Mesenchymal stem cell (in vitro differentiated cells and primary cell): ENCODE measurements around the gene FSTL4.

Experiments
- DNase-seq: peaks from one replicate; pipeline ENCODE4 v3.0.0-alpha.2; 2013
- H2AFZ ChIP-seq: one replicate; pipeline ENCODE4 v1.6.1; 2013; ENCODE audit warnings: low read depth, mild to moderate bottlenecking, control low read depth, inconsistent platforms, low read length, moderate library complexity
- H2AK5ac ChIP-seq: 2 replicates; pipeline ENCODE4 v1.6.1; 2013; ENCODE audit warnings: low read length, moderate library complexity, mild to moderate bottlenecking, inconsistent platforms; ENCODE audit not compliant: severe bottlenecking
- H2BK120ac ChIP-seq: one replicate; pipeline ENCODE4 v1.6.1; 2013; ENCODE audit warnings: low read depth, mild to moderate bottlenecking, inconsistent platforms, low read length, moderate library complexity
- H2BK12ac ChIP-seq, 2 experiments: one replicate each; pipeline ENCODE4 v1.6.1; 2013; ENCODE audit warnings: inconsistent platforms in 2 of 2, low read length in 2 of 2, mild to moderate bottlenecking in 2 of 2, moderate library complexity in 2 of 2, control low read depth in 1 of 2
- H2BK15ac ChIP-seq: one replicate; pipeline ENCODE4 v1.6.1; 2013; ENCODE audit warnings: mild to moderate bottlenecking, low read depth, inconsistent platforms; ENCODE audit not compliant: poor library complexity, severe bottlenecking
- H2BK5ac ChIP-seq: 2 replicates; pipeline ENCODE4 v1.6.1; 2013; ENCODE audit warnings: low read depth, mild to moderate bottlenecking, low read length, control low read depth, inconsistent platforms; ENCODE audit not compliant: poor library complexity, severe bottlenecking
- H3K14ac ChIP-seq, 2 experiments: one replicate each; pipeline ENCODE4 v1.6.1; 2013; ENCODE audit warnings: inconsistent platforms in 2 of 2, low read length in 2 of 2, control low read depth in 1 of 2, mild to moderate bottlenecking in 1 of 2, moderate library complexity in 1 of 2
- H3K18ac ChIP-seq, 2 experiments: one replicate each; pipeline ENCODE4 v1.6.1; 2013; ENCODE audit warnings: inconsistent platforms in 2 of 2, low read length in 2 of 2, control low read depth in 1 of 2, low read depth in 1 of 2, mild to moderate bottlenecking in 1 of 2
- H3K23ac ChIP-seq, 2 experiments: one replicate each; pipeline ENCODE4 v1.6.1; 2013; ENCODE audit warnings: inconsistent platforms in 2 of 2, low read length in 2 of 2, mild to moderate bottlenecking in 2 of 2, moderate library complexity in 2 of 2, control low read depth in 1 of 2
- H3K27ac ChIP-seq: 2 replicates; pipeline ENCODE4 v1.5.1; 2013; ENCODE audit warnings: mild to moderate bottlenecking, moderate library complexity, low read length, control low read depth, inconsistent platforms; ENCODE audit not compliant: poor library complexity, severe bottlenecking
- H3K27me3 ChIP-seq, 2 experiments: 2 replicates each; pipeline versions ENCODE4 v1.6.1 to v1.7.0; 2013; ENCODE audit warnings: low read length in 2 of 2, mild to moderate bottlenecking in 2 of 2, moderate library complexity in 2 of 2, control low read depth in 1 of 2, inconsistent platforms in 1 of 2; ENCODE audit not compliant: control insufficient read depth in 1 of 2, insufficient read depth in 1 of 2
- H3K36me3 ChIP-seq, 2 experiments: 2 replicates each; pipeline versions ENCODE4 v1.6.1 to v1.7.0; 2013; ENCODE audit warnings: low read length in 2 of 2, control low read depth in 1 of 2, inconsistent platforms in 1 of 2, low read depth in 1 of 2, mild to moderate bottlenecking in 1 of 2; ENCODE audit not compliant: insufficient read depth in 2 of 2, control insufficient read depth in 1 of 2
- H3K4ac ChIP-seq, 2 experiments: one replicate each; pipeline ENCODE4 v1.6.1; 2013; ENCODE audit warnings: inconsistent platforms in 2 of 2, low read length in 2 of 2, mild to moderate bottlenecking in 2 of 2, moderate library complexity in 2 of 2, control low read depth in 1 of 2, low read depth in 1 of 2
- H3K4me1 ChIP-seq: 2 replicates; pipeline ENCODE4 v1.6.1; 2013; ENCODE audit warnings: low read depth, low read length, control low read depth; ENCODE audit not compliant: control insufficient read depth, insufficient read depth
- H3K4me2 ChIP-seq: 2 replicates; pipeline ENCODE4 v1.6.1; 2013; ENCODE audit warnings: low read length, mild to moderate bottlenecking, inconsistent platforms; ENCODE audit not compliant: poor library complexity, severe bottlenecking
- H3K4me3 ChIP-seq, 2 experiments: 2 replicates each; pipeline versions ENCODE4 v1.5.1 to v1.7.0; 2013; ENCODE audit warnings: low read length in 2 of 2, mild to moderate bottlenecking in 2 of 2, control low read depth in 1 of 2, low read depth in 1 of 2; ENCODE audit not compliant: insufficient read depth in 1 of 2
- H3K79me1 ChIP-seq: replicated peaks from 2 replicates; pipeline ENCODE4 v1.6.1; 2013; ENCODE audit warnings: mild to moderate bottlenecking, control low read depth, low read length, inconsistent platforms; ENCODE audit not compliant: poor library complexity, severe bottlenecking
- H3K9ac ChIP-seq: 2 replicates; pipeline ENCODE4 v1.7.0; 2013; ENCODE audit warnings: mild to moderate bottlenecking, low read length, moderate library complexity
- H3K9me3 ChIP-seq: 2 replicates; pipeline ENCODE4 v1.7.0; 2013; ENCODE audit warnings: mild to moderate bottlenecking, low read length; ENCODE audit not compliant: control insufficient read depth
- H4K8ac ChIP-seq: one replicate; pipeline ENCODE4 v1.6.1; 2013; ENCODE audit warnings: inconsistent platforms, mild to moderate bottlenecking, low read length, moderate library complexity
- H4K91ac ChIP-seq: one replicate; pipeline ENCODE4 v1.6.1; 2013; ENCODE audit warnings: mild to moderate bottlenecking, low read length, inconsistent platforms
- WGBS: methylation state at CpG from one replicate; pipeline ENCODE4 v1.1.7; 2013; ENCODE audit warnings: mixed read lengths; 5-methylcytosine and 5-hydroxymethylcytosine counted together

Gene FSTL4

DNA sequence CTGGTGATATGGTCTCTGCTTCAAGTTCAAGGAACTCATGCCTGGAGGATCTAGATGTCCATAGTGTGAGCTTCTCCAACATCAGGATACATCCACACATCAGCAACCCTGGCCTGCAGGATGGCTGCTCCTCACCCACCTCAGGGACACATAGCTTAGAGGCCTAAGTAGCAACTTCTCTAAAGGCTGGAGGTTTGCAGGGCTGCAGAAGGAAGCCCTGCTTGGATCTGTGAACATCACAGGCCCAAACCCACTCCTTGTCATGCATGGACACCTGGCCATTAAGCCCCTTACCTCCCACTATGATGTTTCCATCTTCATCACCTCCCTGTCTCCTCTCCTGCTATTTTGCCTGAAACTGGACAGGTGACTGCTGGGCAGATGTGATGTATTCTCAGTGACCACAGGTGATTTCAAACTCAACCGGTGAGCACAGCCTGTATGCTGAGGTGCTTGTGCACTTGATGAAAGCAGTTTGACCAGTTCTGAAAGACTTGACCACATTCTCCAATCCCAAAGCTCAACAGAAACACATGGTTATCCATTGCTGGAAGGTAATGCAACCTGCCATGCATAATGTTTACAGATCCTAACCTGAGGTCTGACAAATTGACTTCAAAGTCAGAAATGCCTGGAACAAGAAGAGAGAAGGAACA, 205.2 kb downstream of the FSTL4 start:
- H3K27me3 ChIP-seq = peaks cover 10 to 59% of the 10 kb centered on the region in 2 experiments
- H3K79me1 ChIP-seq = no peaks in the 10 kb centered on the region
- H3K4me1 ChIP-seq = no peaks in the 10 kb centered on the region
- H2BK12ac ChIP-seq = no peak overlapping the region
- no peak for DNase-seq
- no peak overlapping the region for H3K4ac ChIP-seq
- H2BK120ac ChIP-seq = no peak overlapping the region
- no peak overlapping the region for H2BK15ac ChIP-seq
- H3K4me3 ChIP-seq = no peak overlapping the region
- H2BK5ac ChIP-seq = no peak overlapping the region
- no peak overlapping the region for H3K23ac ChIP-seq
- no peaks in the 10 kb centered on the region for H3K36me3 ChIP-seq
- no peaks in the 10 kb centered on the region for H3K9me3 ChIP-seq
- H4K8ac ChIP-seq = no peak overlapping the region
- no peak overlapping the region for H3K9ac ChIP-seq
- no peak overlapping the region for H4K91ac ChIP-seq
- H2AK5ac ChIP-seq = no peak overlapping the region
- H2AFZ ChIP-seq = no peak overlapping the region
- no peak overlapping the region for H3K4me2 ChIP-seq
- no peak overlapping the region for H3K14ac ChIP-seq
- no peak overlapping the region for H3K18ac ChIP-seq
- no peak overlapping the region for H3K27ac ChIP-seq
- WGBS = 79% methylated on average over 1 of the region's 1 CpG

DNA sequence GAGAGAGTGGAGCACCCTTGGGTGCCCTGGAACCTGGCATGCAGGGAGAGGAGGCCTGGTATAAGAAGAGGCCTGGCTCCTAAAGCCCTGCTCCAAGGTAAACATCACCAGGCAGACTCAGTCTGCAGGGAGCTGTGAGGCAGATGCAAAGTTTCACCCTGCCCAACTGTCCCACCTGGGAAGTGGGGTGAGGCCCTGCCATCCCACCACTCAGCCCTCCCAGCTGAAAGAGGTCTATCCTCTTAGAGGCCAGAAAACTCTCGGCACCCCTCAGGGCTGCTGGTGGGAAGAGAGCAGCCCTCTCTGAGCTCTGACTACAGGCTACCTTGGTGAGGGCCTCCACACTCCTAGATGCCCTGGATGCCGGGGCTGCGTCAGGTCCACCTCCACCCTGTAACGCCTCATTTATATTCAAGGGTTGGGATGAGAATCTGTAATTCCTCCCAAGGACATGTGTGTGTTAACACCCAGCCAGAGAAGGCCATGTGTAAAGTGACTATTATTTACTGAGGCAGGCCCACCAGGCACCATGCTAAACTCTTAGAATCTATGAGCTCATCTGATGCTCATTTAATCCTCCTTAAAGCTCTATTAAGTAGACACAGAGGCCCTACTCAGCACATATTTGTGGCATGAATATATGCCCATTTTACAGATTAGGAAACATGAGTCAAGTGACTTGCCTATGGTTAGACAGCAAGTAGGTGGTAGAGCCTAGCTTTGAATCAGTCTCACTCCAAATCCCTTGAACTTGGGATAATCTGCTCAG, 205.9 kb downstream of the FSTL4 start:
- H2AFZ ChIP-seq = no peak overlapping the region
- no peak overlapping the region for H3K9ac ChIP-seq
- no peaks in the 10 kb centered on the region for H3K36me3 ChIP-seq
- H3K4ac ChIP-seq = no peak overlapping the region
- no peak overlapping the region for H2BK5ac ChIP-seq
- no peak overlapping the region for H2AK5ac ChIP-seq
- no peak overlapping the region for H3K4me3 ChIP-seq
- H3K14ac ChIP-seq = no peak overlapping the region
- H3K79me1 ChIP-seq = no peaks in the 10 kb centered on the region
- no peak overlapping the region for H4K91ac ChIP-seq
- H3K4me2 ChIP-seq = no peak overlapping the region
- H2BK15ac ChIP-seq = no peak overlapping the region
- no peaks in the 10 kb centered on the region for H3K9me3 ChIP-seq
- peaks cover 11 to 65% of the 10 kb centered on the region in 2 experiments for H3K27me3 ChIP-seq
- DNase-seq = no peak
- WGBS = 94% methylated on average over 3 of the region's 4 CpGs
- H4K8ac ChIP-seq = no peak overlapping the region
- no peak overlapping the region for H3K23ac ChIP-seq
- no peak overlapping the region for H2BK12ac ChIP-seq
- H2BK120ac ChIP-seq = no peak overlapping the region
- no peak overlapping the region for H3K18ac ChIP-seq
- no peak overlapping the region for H3K27ac ChIP-seq
- H3K4me1 ChIP-seq = no peaks in the 10 kb centered on the region

DNA sequence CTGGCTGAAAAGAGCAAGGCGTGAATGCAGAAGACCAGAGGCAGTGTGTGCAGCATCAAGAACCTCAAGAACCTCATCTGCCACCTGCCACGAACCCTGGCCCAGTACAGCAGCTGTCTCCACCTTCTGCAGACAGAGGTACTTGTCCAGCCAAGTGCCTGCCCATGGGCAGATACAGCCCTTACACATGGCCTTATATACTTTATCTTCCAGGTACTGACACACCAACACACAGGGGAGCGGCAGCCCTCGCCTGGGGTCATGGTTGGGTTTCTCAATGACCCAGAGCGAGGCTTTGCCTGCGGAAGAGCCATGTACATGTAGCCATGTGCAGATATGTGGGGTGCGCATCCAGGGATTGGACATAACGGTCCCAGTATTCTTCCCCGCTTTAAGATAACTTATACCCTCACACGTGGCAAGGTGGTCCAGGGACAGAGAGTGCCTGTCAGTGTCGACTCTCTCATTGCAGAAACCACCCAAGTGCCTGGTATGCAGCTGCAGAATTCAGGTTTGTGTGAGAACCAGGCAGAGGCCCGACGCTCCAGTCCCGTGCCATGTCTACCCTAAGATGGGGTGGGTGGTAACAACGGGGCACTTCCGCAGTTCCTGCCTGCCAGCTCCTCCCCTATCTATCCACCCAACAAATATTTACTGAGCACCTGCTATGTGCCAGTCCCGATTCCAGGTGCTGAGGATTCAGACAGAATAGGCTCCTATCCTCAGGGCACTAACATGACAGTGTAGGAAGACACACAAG, 206.9 kb downstream of the FSTL4 start:
- H2BK12ac ChIP-seq = no peak overlapping the region
- no peak overlapping the region for H3K4me2 ChIP-seq
- H4K8ac ChIP-seq = no peak overlapping the region
- peaks cover 15 to 68% of the 10 kb centered on the region in 2 experiments for H3K27me3 ChIP-seq
- H3K9me3 ChIP-seq = no peaks in the 10 kb centered on the region
- H2AK5ac ChIP-seq = no peak overlapping the region
- no peak overlapping the region for H3K23ac ChIP-seq
- no peak overlapping the region for H3K4me3 ChIP-seq
- no peak overlapping the region for H3K27ac ChIP-seq
- no peaks in the 10 kb centered on the region for H3K79me1 ChIP-seq
- no peak overlapping the region for H2BK15ac ChIP-seq
- no peak overlapping the region for H3K18ac ChIP-seq
- no peak overlapping the region for H4K91ac ChIP-seq
- H2BK5ac ChIP-seq = no peak overlapping the region
- H3K14ac ChIP-seq = no peak overlapping the region
- no peaks in the 10 kb centered on the region for H3K4me1 ChIP-seq
- H3K36me3 ChIP-seq = no peaks in the 10 kb centered on the region
- no peak overlapping the region for H2AFZ ChIP-seq
- DNase-seq = no peak
- H3K9ac ChIP-seq = no peak overlapping the region
- 79% methylated on average over 17 of the region's 17 CpGs for WGBS
- no peak overlapping the region for H3K4ac ChIP-seq
- H2BK120ac ChIP-seq = no peak overlapping the region

DNA sequence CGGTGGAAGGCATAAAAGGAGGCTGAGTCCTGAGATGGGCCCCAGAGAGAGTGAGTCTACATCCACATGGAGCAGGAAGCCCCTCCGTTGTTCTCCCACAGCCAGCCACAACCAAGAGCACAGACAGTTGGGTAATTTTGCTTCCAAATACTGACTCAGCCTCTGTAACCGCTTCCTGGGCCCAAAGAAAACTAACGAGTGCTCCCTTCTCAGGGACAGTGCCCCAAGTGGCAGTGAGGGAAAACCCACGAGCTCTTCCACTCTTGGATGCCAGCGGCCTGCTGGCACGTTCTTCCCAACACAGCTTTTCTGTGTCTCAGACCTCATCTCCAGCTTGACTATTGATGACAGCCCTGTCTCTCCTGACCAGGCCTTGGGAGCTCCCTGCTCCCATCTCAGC, 207.6 kb downstream of the FSTL4 start:
- no peak overlapping the region for H2AFZ ChIP-seq
- 54% methylated on average over 7 of the region's 7 CpGs for WGBS

More for the DNA sequence above, 207.6 kb downstream of the FSTL4 start:
- Histone ChIP-seq H3K4me3 (no peak overlapping the region), H3K27me3 (peaks cover 14 to 68% of the 10 kb centered on the region in 2 experiments), H3K9me3 (no peaks in the 10 kb centered on the region), H2BK5ac (no peak overlapping the region), H3K36me3 (no peaks in the 10 kb centered on the region), H2BK15ac (no peak overlapping the region), H3K4me2 (no peak overlapping the region), H3K23ac (no peak overlapping the region), H4K8ac (no peak overlapping the region), H2BK120ac (no peak overlapping the region), H2AK5ac (no peak overlapping the region), H3K9ac (no peak overlapping the region), H2BK12ac (no peak overlapping the region), H3K4ac (no peak overlapping the region), H3K79me1 (no peaks in the 10 kb centered on the region), H3K18ac (no peak overlapping the region), H4K91ac (no peak overlapping the region), H3K27ac (no peak overlapping the region), H3K4me1 (no peaks in the 10 kb centered on the region), H3K14ac (no peak overlapping the region)
- no peak for DNase-seq
